GM12878 (cell line): ENCODE measurements around the gene FAM50A. TPM values are rescaled to one million over a fixed set of nuclear protein-coding genes. Genes with fewer than 3 reads are reported as not detected.

ENCODE experiments used
- DPF2 ChIP-seq: fragments of 450-650 bp; IDR thresholded peaks from 2 replicates; pipeline ENCODE4 v1.6.1; 2017; ENCODE audit warnings: mild to moderate bottlenecking
- EED ChIP-seq: sonication (generic); IDR thresholded peaks from 2 replicates; pipeline ENCODE4 v1.6.1; 2016; ENCODE audit warnings: antibody characterized with exemption, low read depth
- MLLT1 ChIP-seq: fragments of 450-650 bp; IDR thresholded peaks from 2 replicates; pipeline ENCODE4 v1.6.1; 2016; ENCODE audit warnings: mild to moderate bottlenecking
- NKRF ChIP-seq: fragments of 450-650 bp; conservative IDR thresholded peaks from 2 replicates; pipeline ENCODE4 v1.6.1; 2017; ENCODE audit warnings: mild to moderate bottlenecking, moderate library complexity
- NR2F1 ChIP-seq: fragments of 450-650 bp; conservative IDR thresholded peaks from 2 replicates; pipeline ENCODE4 v1.6.1; 2017; ENCODE audit warnings: mild to moderate bottlenecking
- POLR2A ChIP-seq: IDR thresholded peaks from 2 replicates; pipeline ENCODE4 v1.6.1; 2011; ENCODE audit warnings: low read depth, mild to moderate bottlenecking, low read length
- TCF3 ChIP-seq: IDR thresholded peaks from 2 replicates; pipeline ENCODE4 v1.6.1; 2012; ENCODE audit warnings: low read depth, mild to moderate bottlenecking, low read length, borderline replicate concordance; ENCODE audit not compliant: insufficient read depth
- ZNF384 ChIP-seq: IDR thresholded peaks from 2 replicates; pipeline ENCODE4 v1.6.1; 2012; ENCODE audit warnings: low read depth, mild to moderate bottlenecking, low read length, improper control_type of control experiment, borderline replicate concordance
- polyA plus RNA-seq, 11 experiments: library from polyadenylated mRNA; depleted of rRNA in 4 of 11; unstranded in 6 of 11; stranded (reverse) in 5 of 11; fragments of >200 nt; fragmentation: Nextera tagmentation in 4 of 11; fragmentation: Illumina TruSeq in 1 of 11; extraction: Ambion mirVana in 4 of 11; extraction: Trizol in 1 of 11; gene quantifications; 1 replicate in 1 of 11; 2 replicates in 10 of 11; pipeline versions ENCODE4 v1.2.1 to v1.2.3, GENCODE V29; 2011 to 2016; ENCODE audit warnings: inconsistent platforms in 2 of 11, missing spikeins in 2 of 11, low read depth in 1 of 11
- total RNA-seq, 4 experiments: library from RNA; depleted of rRNA in 3 of 4; stranded (reverse); fragments of >200 nt in 3 of 4; fragmentation: Illumina TruSeq in 1 of 4; extraction: Trizol in 1 of 4; gene quantifications; 2 replicates each; pipeline versions ENCODE4 v1.2.1 to v1.2.3, GENCODE V29; 2013 to 2021
- TF ChIP-seq, protein P1 (sequence below): IDR thresholded peaks from 2 replicates; pipeline ENCODE4 v1.6.1; 2011; ENCODE audit warnings: borderline replicate concordance, low read depth, mild to moderate bottlenecking, moderate library complexity, mixed read lengths, low read length; ENCODE audit not compliant: insufficient read depth; ENCODE audit errors: extremely low read length
- TF ChIP-seq, protein P2 (sequence below): fragments of 450-650 bp; IDR thresholded peaks from 2 replicates; pipeline ENCODE4 v1.6.1; 2014; ENCODE audit warnings: mild to moderate bottlenecking

The FAM50A gene
- total and polyA plus RNA-seq, 10 of the 15 experiments (the other 5 are each of a cell fraction or from before 2014, with no cell fraction given) = 4.2 to 46.7 (median 34.6) TPM

DNA sequence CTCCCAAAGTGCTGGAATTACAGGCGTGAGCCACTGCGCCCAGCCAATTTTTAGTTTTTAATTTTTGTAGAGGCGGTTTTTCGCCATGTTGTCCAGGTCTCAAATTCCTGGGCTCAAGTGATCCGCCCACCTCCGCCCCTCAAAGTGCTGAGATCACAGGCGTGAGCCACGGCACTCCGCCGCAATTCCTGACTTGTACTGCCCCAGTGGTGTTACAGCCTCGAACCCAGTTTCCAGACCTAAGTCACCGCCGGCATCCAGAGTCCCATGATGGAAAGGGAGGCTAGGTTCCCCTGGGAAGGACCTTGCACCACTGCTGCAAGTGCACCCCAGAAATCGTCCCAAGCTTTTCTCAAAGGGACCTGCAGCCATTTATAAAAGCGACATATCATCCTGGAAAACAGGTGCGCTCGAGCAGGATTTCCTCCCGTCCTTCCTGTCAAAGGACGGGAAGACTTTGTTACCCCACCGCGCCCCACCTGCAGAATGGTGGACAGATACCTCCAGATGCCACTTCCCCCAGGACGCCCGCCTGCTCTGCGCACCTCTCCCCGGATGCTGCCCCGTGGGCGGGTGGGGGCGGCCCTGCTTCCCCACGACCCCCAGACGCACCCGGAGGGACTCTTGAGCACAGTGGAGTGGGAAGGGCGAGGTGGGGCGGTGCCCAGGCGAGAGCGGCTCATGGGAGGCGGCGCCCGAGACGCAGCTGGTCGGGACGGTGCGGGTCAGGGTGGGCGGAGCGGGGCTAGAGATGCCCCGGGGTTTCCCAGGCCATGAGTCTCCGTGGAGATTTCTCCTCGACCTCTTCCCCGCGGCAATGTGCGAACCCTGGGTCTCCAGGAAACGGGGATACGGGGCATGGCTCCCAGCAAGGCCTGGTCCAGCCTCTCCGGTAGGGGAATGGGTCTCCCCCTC is 46.7 kb upstream of the FAM50A start (continued):
- TF ChIP-seq, protein P1, sequence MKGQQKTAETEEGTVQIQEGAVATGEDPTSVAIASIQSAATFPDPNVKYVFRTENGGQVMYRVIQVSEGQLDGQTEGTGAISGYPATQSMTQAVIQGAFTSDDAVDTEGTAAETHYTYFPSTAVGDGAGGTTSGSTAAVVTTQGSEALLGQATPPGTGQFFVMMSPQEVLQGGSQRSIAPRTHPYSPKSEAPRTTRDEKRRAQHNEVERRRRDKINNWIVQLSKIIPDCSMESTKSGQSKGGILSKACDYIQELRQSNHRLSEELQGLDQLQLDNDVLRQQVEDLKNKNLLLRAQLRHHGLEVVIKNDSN = peak; percentile 60
- TF ChIP-seq TCF3 = peak; percentile 57; the same call in 1 of the 2 replicates
- peak; percentile 36; the same call in 1 of the 2 replicates for TF ChIP-seq NR2F1
- TF ChIP-seq EED = no peak
- TF ChIP-seq NKRF = 0 out of 2 replicates have a peak, but pooled peaks have one; percentile 29
- TF ChIP-seq POLR2A = peak; percentile 32
- TF ChIP-seq DPF2 = 0 out of 2 replicates have a peak, but pooled peaks have one; percentile 17
- no peak for TF ChIP-seq ZNF384
- TF ChIP-seq, protein P2, sequence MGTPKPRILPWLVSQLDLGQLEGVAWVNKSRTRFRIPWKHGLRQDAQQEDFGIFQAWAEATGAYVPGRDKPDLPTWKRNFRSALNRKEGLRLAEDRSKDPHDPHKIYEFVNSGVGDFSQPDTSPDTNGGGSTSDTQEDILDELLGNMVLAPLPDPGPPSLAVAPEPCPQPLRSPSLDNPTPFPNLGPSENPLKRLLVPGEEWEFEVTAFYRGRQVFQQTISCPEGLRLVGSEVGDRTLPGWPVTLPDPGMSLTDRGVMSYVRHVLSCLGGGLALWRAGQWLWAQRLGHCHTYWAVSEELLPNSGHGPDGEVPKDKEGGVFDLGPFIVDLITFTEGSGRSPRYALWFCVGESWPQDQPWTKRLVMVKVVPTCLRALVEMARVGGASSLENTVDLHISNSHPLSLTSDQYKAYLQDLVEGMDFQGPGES = no peak
- 0 out of 2 replicates have a peak, but pooled peaks have one; percentile 34 for TF ChIP-seq MLLT1
